Duodenal mucosa (tissue), 2 donors: ENCODE data around the gene MYO1B.

Experiments
- H3K27ac ChIP-seq: one replicate; pipeline ENCODE4 v1.7.0; 2013; ENCODE audit warnings: low read depth, low read length
- H3K27me3 ChIP-seq, 2 donors: one replicate each; pipeline ENCODE4 v1.7.0; 2013; ENCODE audit warnings: low read length in 2 of 2, control low read depth in 1 of 2; ENCODE audit not compliant: insufficient read depth in 2 of 2, control insufficient read depth in 1 of 2
- H3K36me3 ChIP-seq, 2 donors: one replicate each; pipeline ENCODE4 v1.7.0; 2013; ENCODE audit warnings: low read length in 2 of 2, control low read depth in 1 of 2; ENCODE audit not compliant: insufficient read depth in 2 of 2, control insufficient read depth in 1 of 2
- H3K4me1 ChIP-seq, 2 donors: one replicate each; pipeline ENCODE4 v1.7.0; 2013; ENCODE audit warnings: low read length in 2 of 2, control low read depth in 1 of 2; ENCODE audit not compliant: insufficient read depth in 2 of 2, control insufficient read depth in 1 of 2
- H3K4me3 ChIP-seq, 2 donors: one replicate each; pipeline ENCODE4 v1.7.0; 2013; ENCODE audit warnings: low read length in 2 of 2, low read depth in 1 of 2
- H3K9ac ChIP-seq, 2 donors: one replicate each; pipeline ENCODE4 v1.7.0; 2013; ENCODE audit warnings: low read length in 2 of 2, low read depth in 1 of 2
- H3K9me3 ChIP-seq, 2 donors: one replicate each; pipeline ENCODE4 v1.7.0; 2013; ENCODE audit warnings: low read length in 2 of 2, control low read depth in 1 of 2; ENCODE audit not compliant: control insufficient read depth in 1 of 2

Gene MYO1B

GRCh38 chr2:191316246-191316994 is 71.2 kb downstream of the MYO1B start:
- Histone ChIP-seq H3K36me3 (no peaks in the 10 kb centered on the region), H3K9me3 (no peaks in the 10 kb centered on the region), H3K4me3 (no peak overlapping the region), H3K9ac (no peak overlapping the region), H3K4me1 (peaks cover 15 to 34% of the 10 kb centered on the region in 2 donors), H3K27me3 (no peaks in the 10 kb centered on the region), H3K27ac (no peak overlapping the region)

GRCh38 chr2:191318037-191318728 is 73.0 kb downstream of the MYO1B start:
- H3K27me3 ChIP-seq, result no peaks in the 10 kb centered on the region
- no peaks in the 10 kb centered on the region for H3K9me3 ChIP-seq
- peaks cover 22 to 37% of the 10 kb centered on the region in 2 donors for H3K4me1 ChIP-seq
- peak overlapping the region; percentile 20 to 23 for H3K9ac ChIP-seq
- H3K4me3 ChIP-seq, result peak overlapping the region; percentile 4 to 9
- H3K36me3 ChIP-seq, result no peaks in the 10 kb centered on the region
- H3K27ac ChIP-seq, result no peak overlapping the region

- peak overlapping the region; percentile 4 to 9 for H3K4me3 ChIP-seq
- H3K36me3 ChIP-seq, result no peaks in the 10 kb centered on the region
- no peak overlapping the region for H3K27ac ChIP-seq
- H3K9me3 ChIP-seq, result no peaks in the 10 kb centered on the region
- peak overlapping the region in 1 of 2 donors; percentile 20 for H3K9ac ChIP-seq
- H3K4me1 ChIP-seq, result peaks cover 22 to 37% of the 10 kb centered on the region in 2 donors
- no peaks in the 10 kb centered on the region for H3K27me3 ChIP-seq
Measured at GRCh38 chr2:191318729-191319078, 73.5 kb downstream of the MYO1B start.

GRCh38 chr2:191319186-191319585 is 74.0 kb downstream of the MYO1B start:
- Histone ChIP-seq H3K4me3 (no peak overlapping the region), H3K36me3 (no peaks in the 10 kb centered on the region), H3K9ac (no peak overlapping the region), H3K9me3 (no peaks in the 10 kb centered on the region), H3K27ac (no peak overlapping the region), H3K4me1 (peaks cover 22 to 37% of the 10 kb centered on the region in 2 donors), H3K27me3 (no peaks in the 10 kb centered on the region)

GRCh38 chr2:191320881-191321280 is 75.7 kb downstream of the MYO1B start:
- Histone ChIP-seq H3K9me3 (peaks cover 0 to 2% of the 10 kb centered on the region in 2 donors), H3K36me3 (no peaks in the 10 kb centered on the region), H3K27me3 (no peaks in the 10 kb centered on the region), H3K4me3 (no peak overlapping the region), H3K4me1 (peaks cover 22 to 37% of the 10 kb centered on the region in 2 donors), H3K9ac (no peak overlapping the region), H3K27ac (no peak overlapping the region)

GRCh38 chr2:191321861-191322662 is 76.9 kb downstream of the MYO1B start:
- H3K36me3 ChIP-seq, result no peaks in the 10 kb centered on the region
- no peaks in the 10 kb centered on the region for H3K27me3 ChIP-seq
- H3K9me3 ChIP-seq, result peaks cover 0 to 2% of the 10 kb centered on the region in 2 donors
- no peak overlapping the region for H3K27ac ChIP-seq
- H3K4me1 ChIP-seq, result peaks cover 22 to 33% of the 10 kb centered on the region in 2 donors
- H3K4me3 ChIP-seq, result no peak overlapping the region
- H3K9ac ChIP-seq, result no peak overlapping the region

GRCh38 chr2:191322828-191323506 is 77.8 kb downstream of the MYO1B start:
- Histone ChIP-seq H3K4me1 (peaks cover 17 to 27% of the 10 kb centered on the region in 2 donors), H3K9ac (no peak overlapping the region), H3K27ac (no peak overlapping the region), H3K36me3 (no peaks in the 10 kb centered on the region), H3K4me3 (no peak overlapping the region), H3K9me3 (peaks cover 0 to 2% of the 10 kb centered on the region in 2 donors), H3K27me3 (no peaks in the 10 kb centered on the region)

- Histone ChIP-seq H3K36me3 (no peaks in the 10 kb centered on the region), H3K27ac (no peak overlapping the region), H3K27me3 (no peaks in the 10 kb centered on the region), H3K9me3 (peaks cover 0 to 2% of the 10 kb centered on the region in 2 donors), H3K9ac (no peak overlapping the region), H3K4me3 (no peak overlapping the region), H3K4me1 (peaks cover 6 to 9% of the 10 kb centered on the region in 2 donors)
Measured at GRCh38 chr2:191325651-191326365, 80.6 kb downstream of the MYO1B start.

- Histone ChIP-seq H3K27ac (no peak overlapping the region), H3K9me3 (peaks cover 0 to 2% of the 10 kb centered on the region in 2 donors), H3K4me3 (no peak overlapping the region), H3K9ac (no peak overlapping the region), H3K4me1 (no peaks in the 10 kb centered on the region), H3K36me3 (no peaks in the 10 kb centered on the region), H3K27me3 (no peaks in the 10 kb centered on the region)
Measured at GRCh38 chr2:191327484-191327883, 82.3 kb downstream of the MYO1B start.
